Spinal cord (tissue), 10 donors: Measurements from ENCODE around the gene SHD. TPM values are rescaled to one million over a fixed set of nuclear protein-coding genes. Genes with fewer than 3 reads are reported as not detected.
A peak's percentile ranks its signal among the peaks of the same experiment; 100 is the strongest.

Source experiments
- DNase-seq, 6 donors: peaks; one replicate each; pipeline versions ENCODE4 v3.0.0 to v3.0.0-alpha.2; 2013 to 2015; ENCODE audit warnings: low spot score in 6 of 6, low read depth in 4 of 6
- H3K27ac ChIP-seq: one replicate; pipeline ENCODE4 v1.5.1; 2013; ENCODE audit warnings: low read depth, low read length, control low read depth
- H3K27me3 ChIP-seq: one replicate; pipeline ENCODE4 v1.6.1; 2013; ENCODE audit warnings: low read length; ENCODE audit not compliant: control insufficient read depth, insufficient read depth
- H3K36me3 ChIP-seq: one replicate; pipeline ENCODE4 v1.6.1; 2013; ENCODE audit warnings: low read length; ENCODE audit not compliant: control insufficient read depth, insufficient read depth
- H3K4me1 ChIP-seq: one replicate; pipeline ENCODE4 v1.6.1; 2013; ENCODE audit warnings: low read length; ENCODE audit not compliant: control insufficient read depth, insufficient read depth
- H3K4me3 ChIP-seq: one replicate; pipeline ENCODE4 v1.5.1; 2013; ENCODE audit warnings: low read depth, low read length, control low read depth
- H3K9me3 ChIP-seq: one replicate; pipeline ENCODE4 v1.6.1; 2013; ENCODE audit warnings: low read length; ENCODE audit not compliant: control insufficient read depth, insufficient read depth
- WGBS: methylation state at CpG from one replicate; pipeline ENCODE4 v1.1.5; 2013; ENCODE audit warnings: missing lambda C conversion rate; ENCODE audit not compliant: insufficient coverage; 5-methylcytosine and 5-hydroxymethylcytosine counted together
- polyA plus RNA-seq, 2 donors: library from polyadenylated mRNA; unstranded; fragments of 120-200 nt; gene quantifications; one replicate each; pipeline ENCODE4 v1.2.1, GENCODE V29; 2013; ENCODE audit not compliant: insufficient read length in 2 of 2
- total RNA-seq, 2 donors: library from RNA; depleted of rRNA in 1 of 2; stranded (reverse); fragments of 120-200 nt in 1 of 2; fragments of >200 nt in 1 of 2; gene quantifications; one replicate each; pipeline versions ENCODE4 v1.2.3 to v1.2.4, GENCODE V29; 2013 to 2014
- donor health status: healthy.

Gene SHD
- total and polyA plus RNA-seq, 4 donors = 6.7 to 77.1 (median 39.4) TPM

GRCh38 chr19:4295972-4296771 lies 17.1 kb downstream of the SHD start:
- H3K27me3 ChIP-seq = peaks cover 2% of the 10 kb centered on the region
- no peak overlapping the region for H3K4me3 ChIP-seq
- peaks cover 18% of the 10 kb centered on the region for H3K4me1 ChIP-seq
- H3K27ac ChIP-seq = no peak overlapping the region
- no peaks in the 10 kb centered on the region for H3K9me3 ChIP-seq
- peak in 3 of 6 donors; percentile 51 to 87 (median 78) for DNase-seq
- H3K36me3 ChIP-seq = peaks cover 3% of the 10 kb centered on the region
- WGBS = 77% methylated on average over 5 of the region's 14 CpGs

DNA sequence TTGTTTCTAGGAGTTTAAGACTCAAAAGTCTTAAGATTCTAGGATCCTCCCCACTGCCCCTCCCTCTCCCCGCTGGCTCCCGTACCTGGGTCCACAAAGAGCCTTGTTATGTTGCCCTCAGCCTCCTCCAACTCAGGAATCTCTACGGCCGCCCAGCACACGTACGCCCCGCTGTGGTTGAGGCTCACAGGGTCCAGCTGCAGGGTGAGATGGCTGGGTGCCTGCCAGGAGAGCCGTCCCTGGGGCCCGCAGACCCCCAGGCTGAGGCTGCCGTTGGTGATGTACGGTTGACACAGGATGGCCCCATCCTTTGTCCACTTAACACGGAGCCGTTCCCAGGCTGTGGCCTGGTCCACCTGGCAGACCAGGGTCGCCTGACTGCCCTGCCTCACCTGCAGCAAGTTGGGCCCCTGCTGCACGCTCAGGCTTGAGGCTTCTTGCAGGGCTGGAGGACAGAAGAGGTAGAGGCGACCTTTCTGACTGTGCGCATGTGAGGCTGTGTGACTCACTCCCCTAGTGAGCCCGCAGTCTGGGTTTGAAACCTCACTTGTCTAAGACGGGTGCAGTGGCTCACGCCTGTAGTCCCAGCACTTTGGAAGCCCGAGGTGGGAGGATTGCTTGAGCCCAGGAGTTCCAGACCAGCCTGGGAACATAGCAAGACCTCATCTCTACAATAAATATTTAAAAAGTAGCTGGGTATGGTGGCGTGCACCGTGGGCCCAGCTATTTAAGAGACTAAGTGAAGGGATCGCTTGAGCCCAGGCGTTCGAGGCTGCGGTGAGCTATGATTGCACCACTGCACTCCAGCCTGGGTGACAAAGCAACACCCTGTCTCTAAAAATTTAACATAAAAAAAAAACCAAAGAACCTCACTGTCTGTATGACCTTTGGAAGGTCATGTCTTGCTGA lies 19.1 kb downstream of the SHD start:
- no peak overlapping the region for H3K27ac ChIP-seq
- no peak for DNase-seq
- H3K36me3 ChIP-seq = no peaks in the 10 kb centered on the region
- no peak overlapping the region for H3K4me3 ChIP-seq
- H3K27me3 ChIP-seq = peaks cover 2% of the 10 kb centered on the region
- H3K9me3 ChIP-seq = no peaks in the 10 kb centered on the region
- WGBS = 51% methylated on average over 19 of the region's 27 CpGs
- peaks cover 14% of the 10 kb centered on the region for H3K4me1 ChIP-seq

DNA sequence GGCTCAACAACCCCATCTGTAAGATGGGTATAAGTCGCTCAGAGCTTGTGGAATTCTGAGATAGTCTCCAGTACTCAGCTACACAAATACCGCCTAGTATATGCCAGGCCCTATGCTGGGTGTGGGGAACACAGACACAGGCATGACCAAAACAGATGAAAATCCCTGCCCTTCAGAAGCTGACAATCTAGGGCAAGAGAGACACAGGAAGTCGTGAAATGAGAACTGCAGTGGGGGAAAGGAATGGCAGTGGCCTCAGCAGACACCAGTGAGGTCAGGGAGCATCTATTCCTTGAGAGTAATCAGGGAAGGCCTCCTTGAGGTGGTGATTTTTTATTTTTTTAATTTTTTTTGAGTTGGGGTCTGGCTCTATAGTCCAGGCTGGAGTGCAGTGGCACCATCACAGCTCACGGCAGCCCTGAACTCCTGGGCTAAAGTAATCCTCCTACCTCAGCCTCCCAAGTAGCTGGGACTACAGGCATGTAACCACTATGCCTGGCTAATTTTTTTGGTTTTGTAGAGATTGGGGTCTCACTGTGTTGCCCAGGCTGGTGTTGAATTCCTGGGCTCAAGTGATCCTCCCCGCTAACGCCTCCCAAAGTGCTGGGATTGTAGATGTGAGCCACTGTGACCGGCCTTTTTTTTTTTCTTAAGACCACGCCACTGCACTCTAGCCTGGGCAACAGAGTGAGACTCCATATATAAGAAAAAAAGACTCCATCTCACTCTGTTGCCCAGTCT lies 19.9 kb downstream of the SHD start:
- Histone ChIP-seq H3K36me3 (no peaks in the 10 kb centered on the region), H3K27me3 (peaks cover 2% of the 10 kb centered on the region), H3K9me3 (no peaks in the 10 kb centered on the region), H3K4me3 (no peak overlapping the region), H3K27ac (no peak overlapping the region), H3K4me1 (peaks cover 17% of the 10 kb centered on the region)
- 76% methylated on average over 2 of the region's 8 CpGs for WGBS
- no peak for DNase-seq

- no peak overlapping the region for H3K27ac ChIP-seq
- peaks cover 28% of the 10 kb centered on the region for H3K4me1 ChIP-seq
- 100% methylated on average over 3 of the region's 3 CpGs for WGBS
- no peak overlapping the region for H3K4me3 ChIP-seq
- H3K36me3 ChIP-seq = peaks cover 3% of the 10 kb centered on the region
- H3K9me3 ChIP-seq = no peaks in the 10 kb centered on the region
- H3K27me3 ChIP-seq = peaks cover 2% of the 10 kb centered on the region
- no peak for DNase-seq
Measured at GRCh38 chr19:4300589-4300988, 21.5 kb downstream of the SHD start.

- Histone ChIP-seq H3K4me3 (no peak overlapping the region), H3K27ac (no peak overlapping the region)
- 41% methylated on average over 6 of the region's 13 CpGs for WGBS
Measured at GRCh38 chr19:4301590-4302242, 22.6 kb downstream of the SHD start.

GRCh38 chr19:4302243-4302640 lies 23.2 kb downstream of the SHD start, which contains the start of gene TMIGD2:
TSS of gene TMIGD2 (minus strand) at chr19:4302389. CDS start at chr19:4302385, 4 bp downstream.
- WGBS = 71% methylated on average over 6 of the region's 8 CpGs
- no peak within 1 kb of the TSS for H3K4me3 ChIP-seq
- no peak for DNase-seq
- no peak within 1 kb of the TSS for H3K27ac ChIP-seq
- H3K9me3 ChIP-seq = no peaks in the 10 kb centered on the region
- peaks cover 15% of the 10 kb centered on the region for H3K4me1 ChIP-seq
- peaks cover 2% of the 10 kb centered on the region for H3K27me3 ChIP-seq
- H3K36me3 ChIP-seq = peaks cover 19% of the 10 kb centered on the region

More at GRCh38 chr19:4301590-4302242, 22.6 kb downstream of the SHD start:
- peaks cover 2% of the 10 kb centered on the region for H3K27me3 ChIP-seq
- DNase-seq = no peak
- H3K9me3 ChIP-seq = no peaks in the 10 kb centered on the region
- H3K4me1 ChIP-seq = peaks cover 21% of the 10 kb centered on the region
- H3K36me3 ChIP-seq = peaks cover 14% of the 10 kb centered on the region

DNA sequence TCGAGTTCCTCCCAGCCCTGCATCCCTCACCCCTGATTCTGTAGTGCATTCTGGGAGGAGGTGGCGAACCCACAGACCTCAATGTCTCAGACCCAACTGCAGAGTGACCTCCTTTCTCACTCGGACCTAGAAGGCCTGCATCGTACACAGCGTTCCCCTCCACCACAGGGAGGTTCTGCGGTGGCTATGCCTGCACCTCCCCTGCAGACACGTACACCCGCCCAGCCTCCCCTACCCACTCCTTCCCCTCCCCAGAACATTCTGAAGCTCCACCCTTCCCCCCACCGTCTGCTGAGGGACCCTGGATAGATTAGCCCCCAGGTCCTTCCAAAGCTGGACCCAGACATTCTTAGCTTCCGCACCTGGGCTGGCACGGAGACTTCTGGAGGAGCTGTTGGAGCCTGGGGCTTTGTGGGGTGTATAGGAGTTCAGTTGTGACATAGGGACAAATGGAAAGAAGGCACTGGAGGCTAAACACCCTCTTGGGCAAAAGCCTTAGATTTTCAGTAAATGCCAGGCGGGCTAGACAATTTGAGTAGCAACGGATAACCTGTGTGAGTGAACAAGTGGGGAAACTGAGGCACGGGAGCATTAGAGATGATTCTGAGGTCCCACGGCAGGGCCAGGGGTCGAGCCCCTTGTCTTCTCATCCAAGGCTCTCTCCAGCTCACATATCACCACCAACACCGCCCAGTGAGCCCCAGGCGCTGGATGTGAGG lies 24.9 kb downstream of the SHD start:
- no peak for DNase-seq
- H3K4me3 ChIP-seq = peak overlapping the region; percentile 6
- no peak overlapping the region for H3K27ac ChIP-seq
- no peaks in the 10 kb centered on the region for H3K9me3 ChIP-seq
- peaks cover 15% of the 10 kb centered on the region for H3K4me1 ChIP-seq
- H3K36me3 ChIP-seq = peaks cover 33% of the 10 kb centered on the region
- no peaks in the 10 kb centered on the region for H3K27me3 ChIP-seq
- WGBS = 55% methylated on average over 8 of the region's 18 CpGs

DNA sequence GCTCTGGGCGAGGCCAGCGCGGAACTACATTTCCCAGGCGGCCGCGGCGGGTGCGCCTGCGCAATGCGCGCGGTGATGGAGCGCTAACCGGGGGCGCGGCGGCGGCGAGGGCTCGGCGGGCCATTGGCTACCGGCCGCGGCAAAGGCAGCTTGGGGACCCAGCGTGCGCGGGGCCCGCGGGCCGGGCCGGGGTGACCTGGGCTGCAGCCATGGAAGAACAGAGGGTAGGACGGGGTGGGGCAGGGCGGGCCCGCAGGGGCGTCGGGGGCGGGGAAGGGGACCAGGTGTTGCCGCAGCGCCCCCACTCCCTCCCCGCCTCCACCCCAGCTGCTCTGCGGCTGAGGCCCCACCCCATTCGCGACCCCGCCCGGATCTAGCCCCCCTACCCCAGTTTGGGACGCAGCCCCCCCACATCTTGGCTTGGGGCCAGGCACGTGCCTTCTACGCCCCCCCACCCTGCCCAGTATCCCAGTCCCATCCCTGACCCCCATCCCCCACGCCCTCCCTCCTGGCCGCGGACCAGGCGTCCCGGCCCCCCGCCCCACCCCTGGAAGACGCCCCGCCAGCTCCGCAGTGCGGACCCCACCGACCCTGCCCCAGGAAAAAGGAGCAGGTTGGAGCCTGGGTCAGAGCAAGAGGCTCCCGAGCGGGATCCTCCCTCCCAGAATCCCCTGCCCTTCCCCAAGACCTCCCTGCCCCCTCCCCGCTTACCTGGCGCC lies 25.6 kb downstream of the SHD start, which contains the start of gene FSD1:
FSD1 (plus strand) TSS at position 61 of the 719 bp plus-strand sequence; CDS start at position 210, 149 bp downstream.
- Histone ChIP-seq H3K4me3 (peak within 1 kb of the TSS; percentile 16), H3K27ac (no peak within 1 kb of the TSS), H3K27me3 (no peaks in the 10 kb centered on the region), H3K4me1 (peaks cover 15% of the 10 kb centered on the region), H3K9me3 (no peaks in the 10 kb centered on the region), H3K36me3 (peaks cover 38% of the 10 kb centered on the region)
- peak in 5 of 6 donors; percentile 33 to 91 (median 56) for DNase-seq
- under 1% methylated on average over 33 of the region's 63 CpGs for WGBS
